Mesenchymal stem cell (in vitro differentiated cells and primary cell): Measurements from ENCODE around the gene CHST11.

Experiments used
- DNase-seq: peaks from one replicate; pipeline ENCODE4 v3.0.0-alpha.2; 2013
- H2AFZ ChIP-seq: one replicate; pipeline ENCODE4 v1.6.1; 2013; ENCODE audit warnings: low read depth, mild to moderate bottlenecking, control low read depth, inconsistent platforms, low read length, moderate library complexity
- H2AK5ac ChIP-seq: 2 replicates; pipeline ENCODE4 v1.6.1; 2013; ENCODE audit warnings: low read length, moderate library complexity, mild to moderate bottlenecking, inconsistent platforms; ENCODE audit not compliant: severe bottlenecking
- H2BK120ac ChIP-seq: one replicate; pipeline ENCODE4 v1.6.1; 2013; ENCODE audit warnings: low read depth, mild to moderate bottlenecking, inconsistent platforms, low read length, moderate library complexity
- H2BK12ac ChIP-seq, 2 experiments: one replicate each; pipeline ENCODE4 v1.6.1; 2013; ENCODE audit warnings: inconsistent platforms in 2 of 2, low read length in 2 of 2, mild to moderate bottlenecking in 2 of 2, moderate library complexity in 2 of 2, control low read depth in 1 of 2
- H2BK15ac ChIP-seq: one replicate; pipeline ENCODE4 v1.6.1; 2013; ENCODE audit warnings: mild to moderate bottlenecking, low read depth, inconsistent platforms; ENCODE audit not compliant: poor library complexity, severe bottlenecking
- H2BK5ac ChIP-seq: 2 replicates; pipeline ENCODE4 v1.6.1; 2013; ENCODE audit warnings: low read depth, mild to moderate bottlenecking, low read length, control low read depth, inconsistent platforms; ENCODE audit not compliant: poor library complexity, severe bottlenecking
- H3K14ac ChIP-seq, 2 experiments: one replicate each; pipeline ENCODE4 v1.6.1; 2013; ENCODE audit warnings: inconsistent platforms in 2 of 2, low read length in 2 of 2, control low read depth in 1 of 2, mild to moderate bottlenecking in 1 of 2, moderate library complexity in 1 of 2
- H3K18ac ChIP-seq, 2 experiments: one replicate each; pipeline ENCODE4 v1.6.1; 2013; ENCODE audit warnings: inconsistent platforms in 2 of 2, low read length in 2 of 2, control low read depth in 1 of 2, low read depth in 1 of 2, mild to moderate bottlenecking in 1 of 2
- H3K23ac ChIP-seq, 2 experiments: one replicate each; pipeline ENCODE4 v1.6.1; 2013; ENCODE audit warnings: inconsistent platforms in 2 of 2, low read length in 2 of 2, mild to moderate bottlenecking in 2 of 2, moderate library complexity in 2 of 2, control low read depth in 1 of 2
- H3K27ac ChIP-seq: 2 replicates; pipeline ENCODE4 v1.5.1; 2013; ENCODE audit warnings: mild to moderate bottlenecking, moderate library complexity, low read length, control low read depth, inconsistent platforms; ENCODE audit not compliant: poor library complexity, severe bottlenecking
- H3K27me3 ChIP-seq, 2 experiments: 2 replicates each; pipeline versions ENCODE4 v1.6.1 to v1.7.0; 2013; ENCODE audit warnings: low read length in 2 of 2, mild to moderate bottlenecking in 2 of 2, moderate library complexity in 2 of 2, control low read depth in 1 of 2, inconsistent platforms in 1 of 2; ENCODE audit not compliant: control insufficient read depth in 1 of 2, insufficient read depth in 1 of 2
- H3K36me3 ChIP-seq, 2 experiments: 2 replicates each; pipeline versions ENCODE4 v1.6.1 to v1.7.0; 2013; ENCODE audit warnings: low read length in 2 of 2, control low read depth in 1 of 2, inconsistent platforms in 1 of 2, low read depth in 1 of 2, mild to moderate bottlenecking in 1 of 2; ENCODE audit not compliant: insufficient read depth in 2 of 2, control insufficient read depth in 1 of 2
- H3K4ac ChIP-seq, 2 experiments: one replicate each; pipeline ENCODE4 v1.6.1; 2013; ENCODE audit warnings: inconsistent platforms in 2 of 2, low read length in 2 of 2, mild to moderate bottlenecking in 2 of 2, moderate library complexity in 2 of 2, control low read depth in 1 of 2, low read depth in 1 of 2
- H3K4me1 ChIP-seq: 2 replicates; pipeline ENCODE4 v1.6.1; 2013; ENCODE audit warnings: low read depth, low read length, control low read depth; ENCODE audit not compliant: control insufficient read depth, insufficient read depth
- H3K4me2 ChIP-seq: 2 replicates; pipeline ENCODE4 v1.6.1; 2013; ENCODE audit warnings: low read length, mild to moderate bottlenecking, inconsistent platforms; ENCODE audit not compliant: poor library complexity, severe bottlenecking
- H3K4me3 ChIP-seq, 2 experiments: 2 replicates each; pipeline versions ENCODE4 v1.5.1 to v1.7.0; 2013; ENCODE audit warnings: low read length in 2 of 2, mild to moderate bottlenecking in 2 of 2, control low read depth in 1 of 2, low read depth in 1 of 2; ENCODE audit not compliant: insufficient read depth in 1 of 2
- H3K79me1 ChIP-seq: replicated peaks from 2 replicates; pipeline ENCODE4 v1.6.1; 2013; ENCODE audit warnings: mild to moderate bottlenecking, control low read depth, low read length, inconsistent platforms; ENCODE audit not compliant: poor library complexity, severe bottlenecking
- H3K9ac ChIP-seq: 2 replicates; pipeline ENCODE4 v1.7.0; 2013; ENCODE audit warnings: mild to moderate bottlenecking, low read length, moderate library complexity
- H3K9me3 ChIP-seq: 2 replicates; pipeline ENCODE4 v1.7.0; 2013; ENCODE audit warnings: mild to moderate bottlenecking, low read length; ENCODE audit not compliant: control insufficient read depth
- H4K8ac ChIP-seq: one replicate; pipeline ENCODE4 v1.6.1; 2013; ENCODE audit warnings: inconsistent platforms, mild to moderate bottlenecking, low read length, moderate library complexity
- H4K91ac ChIP-seq: one replicate; pipeline ENCODE4 v1.6.1; 2013; ENCODE audit warnings: mild to moderate bottlenecking, low read length, inconsistent platforms
- WGBS: methylation state at CpG from one replicate; pipeline ENCODE4 v1.1.7; 2013; ENCODE audit warnings: mixed read lengths; 5-methylcytosine and 5-hydroxymethylcytosine counted together

Gene CHST11

DNA sequence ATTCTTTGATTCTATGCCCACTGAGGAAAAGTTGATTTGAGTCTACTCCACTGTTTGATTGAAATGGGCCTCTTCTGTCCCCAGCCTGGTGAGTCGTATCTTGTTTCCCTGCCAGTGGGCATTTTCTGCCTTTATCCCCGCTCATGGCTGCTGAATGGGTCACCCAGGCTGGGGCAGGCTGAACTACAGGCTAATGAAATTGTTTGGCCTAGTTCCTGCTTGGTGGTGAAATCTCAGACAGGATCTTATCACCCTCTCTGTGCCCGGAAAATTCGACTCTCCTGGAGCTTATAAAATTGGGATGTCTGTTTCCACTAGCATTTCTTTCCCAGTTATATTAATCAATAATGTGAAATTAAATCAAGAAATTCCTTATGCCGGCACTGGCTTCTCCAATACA is 65.0 kb downstream of the CHST11 start:
- Histone ChIP-seq H3K23ac (no peak overlapping the region), H3K79me1 (peaks cover 4% of the 10 kb centered on the region), H2AK5ac (no peak overlapping the region), H3K14ac (no peak overlapping the region), H3K27ac (no peak overlapping the region), H3K18ac (peak overlapping the region in 1 of 2 experiments; percentile 56), H3K27me3 (peaks cover 0 to 9% of the 10 kb centered on the region in 2 experiments), H3K36me3 (no peaks in the 10 kb centered on the region), H3K4me3 (no peak overlapping the region), H3K4me1 (peaks cover 5% of the 10 kb centered on the region), H2BK120ac (no peak overlapping the region), H4K91ac (no peak overlapping the region), H3K9ac (no peak overlapping the region), H3K9me3 (no peaks in the 10 kb centered on the region), H2BK5ac (no peak overlapping the region), H2BK12ac (no peak overlapping the region), H2BK15ac (no peak overlapping the region), H2AFZ (no peak overlapping the region), H4K8ac (no peak overlapping the region), H3K4me2 (no peak overlapping the region), H3K4ac (peak overlapping the region; percentile 42 to 86)
- DNase-seq: peak; percentile 34
- 93% methylated on average over 3 of the region's 5 CpGs for WGBS

- Histone ChIP-seq H2BK120ac (no peak overlapping the region), H3K27ac (no peak overlapping the region), H4K8ac (no peak overlapping the region), H3K79me1 (peaks cover 4% of the 10 kb centered on the region), H3K4me2 (no peak overlapping the region), H3K9me3 (no peaks in the 10 kb centered on the region), H3K18ac (peak overlapping the region in 1 of 2 experiments; percentile 16), H2AFZ (no peak overlapping the region), H4K91ac (no peak overlapping the region), H2BK5ac (no peak overlapping the region), H3K4ac (no peak overlapping the region), H3K23ac (no peak overlapping the region), H3K9ac (peak overlapping the region; percentile 18), H3K27me3 (peaks cover 0 to 6% of the 10 kb centered on the region in 2 experiments), H3K4me1 (peaks cover 5% of the 10 kb centered on the region), H3K14ac (no peak overlapping the region), H3K4me3 (peak overlapping the region in 1 of 2 experiments; percentile 1), H2AK5ac (no peak overlapping the region), H3K36me3 (no peaks in the 10 kb centered on the region), H2BK15ac (no peak overlapping the region), H2BK12ac (peak overlapping the region in 1 of 2 experiments; percentile 11)
- WGBS: no CpG with 5 or more reads among the region's 4 CpGs
- DNase-seq: no peak
Observed at GRCh38 chr12:104522985-104523722, 66.4 kb downstream of the CHST11 start.

- Histone ChIP-seq H2BK120ac (no peak overlapping the region), H2BK12ac (peak overlapping the region in 1 of 2 experiments; percentile 10), H3K27me3 (peaks cover 0 to 6% of the 10 kb centered on the region in 2 experiments), H4K8ac (no peak overlapping the region), H2BK5ac (no peak overlapping the region), H3K9ac (no peak overlapping the region), H2BK15ac (no peak overlapping the region), H3K4me3 (peak overlapping the region in 1 of 2 experiments; percentile 1), H3K18ac (no peak overlapping the region), H3K27ac (no peak overlapping the region), H2AFZ (no peak overlapping the region), H2AK5ac (no peak overlapping the region), H3K36me3 (no peaks in the 10 kb centered on the region), H3K79me1 (peaks cover 4% of the 10 kb centered on the region), H3K14ac (no peak overlapping the region), H3K4me2 (no peak overlapping the region), H4K91ac (no peak overlapping the region), H3K4ac (no peak overlapping the region), H3K9me3 (no peaks in the 10 kb centered on the region), H3K4me1 (peaks cover 5% of the 10 kb centered on the region), H3K23ac (no peak overlapping the region)
- WGBS: 94% methylated on average over 7 of the region's 7 CpGs
- no peak for DNase-seq
Observed at GRCh38 chr12:104524034-104524832, 67.5 kb downstream of the CHST11 start.

DNA sequence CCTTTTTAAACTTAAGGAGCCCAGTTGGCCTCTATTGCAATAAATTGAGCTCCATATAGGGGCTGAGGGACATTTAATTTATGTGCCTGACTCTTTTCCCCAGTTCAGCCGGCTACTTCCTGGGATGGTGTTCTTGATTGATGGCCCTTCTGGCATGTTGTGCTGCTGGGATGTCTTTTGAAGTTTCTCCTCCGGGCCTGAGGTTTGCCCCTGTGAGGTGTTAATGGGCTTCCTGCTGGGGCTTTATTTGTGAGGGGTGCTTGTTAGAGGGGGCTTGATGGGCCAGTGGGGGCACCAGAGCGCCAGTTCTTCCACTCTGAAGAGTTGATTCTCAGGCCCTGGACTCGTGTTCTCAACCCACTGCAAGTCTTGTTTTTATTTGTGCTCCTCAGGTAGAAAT is 69.6 kb downstream of the CHST11 start:
- Histone ChIP-seq H3K4me3 (no peak overlapping the region), H2BK15ac (no peak overlapping the region), H2BK5ac (no peak overlapping the region), H3K36me3 (no peaks in the 10 kb centered on the region), H3K9ac (no peak overlapping the region), H3K27me3 (peaks cover 0 to 11% of the 10 kb centered on the region in 2 experiments), H3K4ac (no peak overlapping the region), H3K9me3 (peaks cover 4% of the 10 kb centered on the region), H3K14ac (no peak overlapping the region), H3K27ac (no peak overlapping the region), H2AFZ (no peak overlapping the region), H3K4me1 (peaks cover 2% of the 10 kb centered on the region), H3K4me2 (no peak overlapping the region), H2BK120ac (no peak overlapping the region), H4K91ac (no peak overlapping the region), H2AK5ac (no peak overlapping the region), H3K18ac (no peak overlapping the region), H2BK12ac (no peak overlapping the region), H3K23ac (no peak overlapping the region), H4K8ac (no peak overlapping the region), H3K79me1 (peaks cover 4% of the 10 kb centered on the region)
- 21% methylated on average over 4 of the region's 4 CpGs for WGBS
- peak; percentile 26 for DNase-seq
